ENCODE data around the gene PPP1R18.
"Not testable (repeated sequence)": the region's sequence is repeated elsewhere in the genome, so short reads cannot be mapped to it uniquely, and the experiment has no call there.

Gene PPP1R18

GRCh38 chr6:30686009-30686907, at the start of gene PPP1R18:
PPP1R18 (minus strand) TSS chr6:30686645; CDS start chr6:30686018, 627 bp downstream.
- DNase-seq (ENCODE audit: low read depth): peak; percentile 81

GRCh38 chr6:30735668-30736314, 49.3 kb upstream of the PPP1R18 start:
- no peak for DNase-seq (ENCODE audit: low read depth)

- no peak for DNase-seq (ENCODE audit: low read depth)
Observed at GRCh38 chr6:30732237-30732943, 45.9 kb upstream of the PPP1R18 start.

- DNase-seq (ENCODE audit: low read depth): peak; percentile 72
Observed at GRCh38 chr6:30730601-30731435, 44.4 kb upstream of the PPP1R18 start.

GRCh38 chr6:30727920-30728553, 41.6 kb upstream of the PPP1R18 start:
- no peak for DNase-seq (ENCODE audit: low read depth)

- DNase-seq (ENCODE audit: low read depth): no peak
Observed at GRCh38 chr6:30726506-30727413, 40.3 kb upstream of the PPP1R18 start.

- DNase-seq (ENCODE audit: low read depth): no peak
Observed at GRCh38 chr6:30725713-30726505, 39.5 kb upstream of the PPP1R18 start.

- no peak for DNase-seq (ENCODE audit: low read depth)
Observed at GRCh38 chr6:30724906-30725667, 38.6 kb upstream of the PPP1R18 start.

- DNase-seq (ENCODE audit: low read depth): not testable (repeated sequence)
Observed at GRCh38 chr6:30723843-30724741, 37.6 kb upstream of the PPP1R18 start.

- not testable (repeated sequence) for DNase-seq (ENCODE audit: low read depth)
Observed at GRCh38 chr6:30723159-30723842, 36.9 kb upstream of the PPP1R18 start.

- peak; percentile 73 for DNase-seq (ENCODE audit: low read depth)
Observed at GRCh38 chr6:30722280-30723112, 36.1 kb upstream of the PPP1R18 start.

- not testable (repeated sequence) for DNase-seq (ENCODE audit: low read depth)
Observed at GRCh38 chr6:30722025-30722279, 35.5 kb upstream of the PPP1R18 start.

GRCh38 chr6:30721198-30722024, 35.0 kb upstream of the PPP1R18 start:
- peak; percentile 96 for DNase-seq (ENCODE audit: low read depth)

- peak; percentile 51 for DNase-seq (ENCODE audit: low read depth)
Observed at GRCh38 chr6:30720738-30721197, 34.3 kb upstream of the PPP1R18 start.

Data from stimulated activated CD8-positive, alpha-beta memory T cell treated with anti-CD3 and anti-CD28 coated beads, Interleukin-4, amount 100 ng/mL, for 24 hours (primary cell).